IMR-90 (cell line): Measurements from ENCODE around the gene RXRG. TPM values are rescaled to one million over a fixed set of nuclear protein-coding genes. Genes with fewer than 3 reads are reported as not detected.

Experiments
- ATAC-seq: fragments of 200-7000 bp; cut with Tn5 transposase; 2 replicates; pipeline ENCODE4 v1.9.1; 2020; ENCODE audit warnings: low read depth, mild to moderate bottlenecking, moderate library complexity
- BruUV-seq: library from RNA; stranded (reverse); fragments of 400-500 nt; replicated peaks from 2 replicates; lab custom pipeline; 2021; lab: Mats Ljungman, UMichigan
- CTCF ChIA-PET: fragments of 300-600 bp; formaldehyde crosslinking; extraction: SDS; loops from one replicate; lab custom pipeline; 2021; ENCODE audit warnings: antibody characterized with exemption; lab: Yijun Ruan, JAX
- POLR2A ChIA-PET: fragments of 300-600 bp; sonication (Branson Sonifier 250); formaldehyde crosslinking; loops from one replicate; lab custom pipeline; 2022; ENCODE audit warnings: antibody characterized with exemption; ENCODE audit not compliant: unreplicated experiment; lab: Charles Lee
- DNase-seq: peaks from one replicate; pipeline ENCODE4 v3.0.0; 2013
- H2AFZ ChIP-seq: replicated peaks from 2 replicates; pipeline ENCODE3; 2013; ENCODE audit warnings: low read length, mild to moderate bottlenecking; ENCODE audit not compliant: poor library complexity
- H2AK5ac ChIP-seq: 2 replicates; pipeline ENCODE4 v1.6.1; 2013; ENCODE audit warnings: low read depth, low read length, inconsistent platforms
- H2AK9ac ChIP-seq: replicated peaks from 2 replicates; pipeline ENCODE3; 2013; ENCODE audit warnings: mild to moderate bottlenecking, low read depth, low read length, moderate library complexity; ENCODE audit not compliant: poor library complexity
- H2BK120ac ChIP-seq: 2 replicates; pipeline ENCODE4 v1.6.1; 2013; ENCODE audit warnings: low read depth, low read length, inconsistent platforms
- H2BK15ac ChIP-seq: 3 replicates; pipeline ENCODE4 v1.6.1; 2013; ENCODE audit warnings: low read depth, low read length, inconsistent platforms
- H2BK20ac ChIP-seq: 2 replicates; pipeline ENCODE4 v1.6.1; 2013; ENCODE audit warnings: low read depth, mild to moderate bottlenecking, inconsistent platforms, low read length, moderate library complexity
- H2BK5ac ChIP-seq: 2 replicates; pipeline ENCODE4 v1.6.1; 2013; ENCODE audit warnings: mild to moderate bottlenecking, low read depth, low read length, inconsistent platforms; ENCODE audit not compliant: poor library complexity, severe bottlenecking
- H3K14ac ChIP-seq: replicated peaks from 2 replicates; pipeline ENCODE4 v1.6.1; 2013; ENCODE audit warnings: low read depth, low read length, inconsistent platforms
- H3K18ac ChIP-seq: 2 replicates; pipeline ENCODE4 v1.6.1; 2013; ENCODE audit warnings: low read depth, low read length, control low read depth
- H3K23ac ChIP-seq: 2 replicates; pipeline ENCODE4 v1.6.1; 2013; ENCODE audit warnings: low read depth, low read length, inconsistent platforms
- H3K27ac ChIP-seq: 2 replicates; pipeline ENCODE4 v1.5.1; 2013; ENCODE audit warnings: mild to moderate bottlenecking, control low read depth, low read length; ENCODE audit not compliant: insufficient read depth
- H3K27me3 ChIP-seq: 2 replicates; pipeline ENCODE4 v1.6.1; 2013; ENCODE audit warnings: low read length; ENCODE audit not compliant: control insufficient read depth, insufficient read depth
- H3K36me3 ChIP-seq: 2 replicates; pipeline ENCODE4 v1.6.1; 2013; ENCODE audit warnings: low read length, mixed read lengths; ENCODE audit not compliant: control insufficient read depth, insufficient read depth
- H3K4ac ChIP-seq: 2 replicates; pipeline ENCODE4 v1.6.1; 2013; ENCODE audit warnings: low read depth, low read length, inconsistent platforms
- H3K4me1 ChIP-seq: 2 replicates; pipeline ENCODE4 v1.6.1; 2013; ENCODE audit warnings: low read length, mixed read lengths; ENCODE audit not compliant: control insufficient read depth, insufficient read depth
- H3K4me2 ChIP-seq: 2 replicates; pipeline ENCODE4 v1.6.1; 2013; ENCODE audit warnings: low read depth, mild to moderate bottlenecking, control low read depth, low read length, moderate library complexity
- H3K4me3 ChIP-seq: 2 replicates; pipeline ENCODE4 v1.5.1; 2013; ENCODE audit warnings: low read depth, mild to moderate bottlenecking, control low read depth, low read length, moderate library complexity; ENCODE audit not compliant: insufficient read depth
- H3K56ac ChIP-seq: 2 replicates; pipeline ENCODE4 v1.6.1; 2013; ENCODE audit warnings: low read length, inconsistent platforms; ENCODE audit not compliant: insufficient read depth; ENCODE audit errors: extremely low read depth
- H3K79me1 ChIP-seq, 2 experiments: 2 replicates each; pipeline ENCODE4 v1.6.1; 2013; ENCODE audit warnings: low read length in 2 of 2, inconsistent platforms in 1 of 2, low read depth in 1 of 2
- H3K9ac ChIP-seq: 2 replicates; pipeline ENCODE4 v1.6.1; 2013; ENCODE audit warnings: low read depth, low read length, control low read depth
- H3K9me1 ChIP-seq: 2 replicates; pipeline ENCODE4 v1.6.1; 2013; ENCODE audit warnings: low read length, inconsistent platforms; ENCODE audit not compliant: insufficient read depth
- H3K9me3 ChIP-seq: 2 replicates; pipeline ENCODE4 v1.6.1; 2013; ENCODE audit warnings: low read length; ENCODE audit not compliant: control insufficient read depth, insufficient read depth
- H4K20me1 ChIP-seq: 2 replicates; pipeline ENCODE4 v1.6.1; 2013; ENCODE audit warnings: low read length, inconsistent platforms; ENCODE audit not compliant: insufficient read depth
- H4K5ac ChIP-seq: 2 replicates; pipeline ENCODE4 v1.6.1; 2013; ENCODE audit warnings: mild to moderate bottlenecking, low read depth, low read length, control low read depth
- H4K8ac ChIP-seq, 2 experiments: 2 replicates each; pipeline ENCODE4 v1.6.1; 2013; ENCODE audit warnings: low read depth in 2 of 2, low read length in 2 of 2, control low read depth in 1 of 2, inconsistent platforms in 1 of 2
- H4K91ac ChIP-seq: 2 replicates; pipeline ENCODE4 v1.6.1; 2013; ENCODE audit warnings: low read depth, low read length, inconsistent platforms; ENCODE audit not compliant: insufficient read depth
- CTCF ChIP-seq: conservative IDR thresholded peaks from 2 replicates; pipeline ENCODE4 v1.5.1; 2012; ENCODE audit warnings: mild to moderate bottlenecking, low read depth, low read length, improper control_type of control experiment
- FOS ChIP-seq: fragments of 150-350 bp; IDR thresholded peaks from 2 replicates; pipeline ENCODE4 v1.6.1; 2016; ENCODE audit warnings: low read depth, low read length
- MXI1 ChIP-seq: IDR thresholded peaks from 2 replicates; pipeline ENCODE4 v1.6.1; 2012; ENCODE audit warnings: low read depth, mild to moderate bottlenecking, low read length, moderate library complexity, borderline replicate concordance
- NFE2L2 ChIP-seq: fragments of 150-350 bp; IDR thresholded peaks from 2 replicates; pipeline ENCODE4 v1.6.1; 2016; ENCODE audit warnings: low read depth, mild to moderate bottlenecking, low read length
- POLR2A ChIP-seq: IDR thresholded peaks from 2 replicates; pipeline ENCODE4 v1.6.1; 2012; ENCODE audit warnings: mild to moderate bottlenecking, low read depth, low read length
- RCOR1 ChIP-seq: IDR thresholded peaks from 2 replicates; pipeline ENCODE4 v1.6.1; 2012; ENCODE audit warnings: mild to moderate bottlenecking, low read length, improper control_type of control experiment; ENCODE audit not compliant: insufficient replicate concordance
- SMC3 ChIP-seq: fragments of 150-350 bp; IDR thresholded peaks from 2 replicates; pipeline ENCODE4 v1.6.1; 2016; ENCODE audit warnings: low read depth, mild to moderate bottlenecking, antibody characterized with exemption, low read length, moderate library complexity
- WGBS, 2 experiments: methylation state at CpG; one replicate each; pipeline versions ENCODE4 v1.1.5 to v1.1.7; 2013; ENCODE audit warnings: missing lambda C conversion rate in 2 of 2; ENCODE audit not compliant: insufficient read length in 1 of 2; ENCODE audit errors: extremely low coverage in 2 of 2; 5-methylcytosine and 5-hydroxymethylcytosine counted together
- dilution Hi-C: fragments of 300-500 bp; cut with HindIII; formaldehyde crosslinking; loops from one replicate; pipeline ENCODE4 v1.14.3; 2018; ENCODE audit warnings: low sequenced_read_pairs; ENCODE audit not compliant: unreplicated experiment
- in situ Hi-C: fragments of 300-500 bp; cut with MboI; formaldehyde crosslinking; loops from 3 replicates; pipeline ENCODE4 v1.14.3; 2019; ENCODE audit warnings: low sequenced_read_pairs, inconsistent platforms, mixed read lengths
- intact Hi-C: fragments of 100-400 bp; cut with micrococcal nuclease; formaldehyde crosslinking; loops from 2 replicates; pipeline ENCODE4 v1.10.0; 2022
- polyA plus RNA-seq, 3 experiments: library from polyadenylated mRNA; depleted of rRNA; stranded (reverse); fragments of >200 nt; gene quantifications; 2 replicates each; pipeline ENCODE4 v1.2.3, GENCODE V29; 2012; ENCODE audit warnings: low replicate concordance in 1 of 3
- total RNA-seq: library from RNA; depleted of rRNA; stranded (reverse); fragments of >200 nt; gene quantifications from 2 replicates; pipeline ENCODE4 v1.2.3, GENCODE V29; 2012

RXRG gene
- total and polyA plus RNA-seq, 2 of the 4 experiments (the other 2 are of a cell fraction) = not detected

- dilution Hi-C loops (no loop called here), in situ Hi-C loops (no loop called here), intact Hi-C loops (no loop called here)
- H3K79me1 ChIP-seq = no peaks in the 10 kb centered on the region
- ChIA-PET POLR2A (no interaction called here), CTCF (no interaction called here)
- BruUV-seq = no TSS peak
- H2BK20ac ChIP-seq = no peak overlapping the region
- H2AK5ac ChIP-seq = no peak overlapping the region
- H4K8ac ChIP-seq = no peak overlapping the region
- H3K23ac ChIP-seq = no peak overlapping the region
- H4K5ac ChIP-seq = no peak overlapping the region
- no peaks in the 10 kb centered on the region for H3K27me3 ChIP-seq
- H3K36me3 ChIP-seq = no peaks in the 10 kb centered on the region
- 40% methylated on average over 1 of the region's 2 CpGs; no CpG with 5 or more reads in 1 of the 2 experiments for WGBS, 2 experiments
- no peak overlapping the region for H2BK120ac ChIP-seq
- no peak overlapping the region for H3K56ac ChIP-seq
- H3K4me2 ChIP-seq = no peak overlapping the region
- H4K20me1 ChIP-seq = no peaks in the 10 kb centered on the region
- H2AK9ac ChIP-seq = no peak overlapping the region
- no peak overlapping the region for H3K4me3 ChIP-seq
- no peaks in the 10 kb centered on the region for H3K9me1 ChIP-seq
- no peak overlapping the region for H3K4ac ChIP-seq
- H4K91ac ChIP-seq = no peak overlapping the region
- H3K4me1 ChIP-seq = no peaks in the 10 kb centered on the region
- DNase-seq (no peak), ATAC-seq (no peak)
- no peak overlapping the region for H2AFZ ChIP-seq
- H2BK5ac ChIP-seq = no peak overlapping the region
- no peak for TF ChIP-seq SMC3
- no peak for TF ChIP-seq CTCF
- TF ChIP-seq MXI1 = no peak
- TF ChIP-seq FOS = no peak
- no peak for TF ChIP-seq POLR2A
- TF ChIP-seq RCOR1 = no peak
- no peak for TF ChIP-seq NFE2L2
- H3K14ac ChIP-seq = no peak overlapping the region
- H3K27ac ChIP-seq = no peak overlapping the region
- H3K9me3 ChIP-seq = no peaks in the 10 kb centered on the region
- no peak overlapping the region for H3K9ac ChIP-seq
- H2BK15ac ChIP-seq = no peak overlapping the region
- H3K18ac ChIP-seq = no peak overlapping the region
Observed at GRCh38 chr1:165436994-165437393, 7.9 kb downstream of the RXRG start.
